Ovary (tissue), 9 donors: ENCODE results near the gene CRBN. TPM values are rescaled to one million over a fixed set of nuclear protein-coding genes. Genes with fewer than 3 reads are reported as not detected.

ENCODE experiments used
- DNase-seq, 5 donors: peaks; one replicate each; pipeline ENCODE4 v3.0.0-alpha.2; 2019 to 2020
- H3K27ac ChIP-seq, 2 donors: fragments of 200-600 bp; one replicate each; pipeline versions ENCODE4 v1.5.1 to v1.8.0; 2019 to 2022
- H3K27me3 ChIP-seq: fragments of 200-600 bp; one replicate; pipeline ENCODE4 v1.8.0; 2022
- H3K36me3 ChIP-seq: fragments of 200-600 bp; sonication (generic); one replicate; pipeline ENCODE4 v1.5.1; 2019
- H3K4me1 ChIP-seq: one replicate; pipeline ENCODE4 v1.8.1; 2013; ENCODE audit warnings: mild to moderate bottlenecking, moderate library complexity; ENCODE audit not compliant: insufficient read depth
- H3K4me3 ChIP-seq: fragments of 200-600 bp; sonication (generic); one replicate; pipeline ENCODE4 v1.5.1; 2017
- H3K9me3 ChIP-seq, 2 donors: fragments of 200-600 bp in 1 of 2; sonication (generic) in 1 of 2; one replicate each; pipeline versions ENCODE4 v1.5.1 to v1.8.1; 2013 to 2019; ENCODE audit warnings: mild to moderate bottlenecking in 1 of 2, moderate library complexity in 1 of 2
- CTCF ChIP-seq, 3 donors: fragments of 450-650 bp in 2 of 3; fragments of 200-600 bp in 1 of 3; IDR thresholded peaks; one replicate each; pipeline versions ENCODE4 v1.5.1 to v1.8.0; 2016 to 2022; ENCODE audit warnings: antibody characterized with exemption in 3 of 3, mild to moderate bottlenecking in 1 of 3
- EP300 ChIP-seq: sonication (generic); formaldehyde crosslinking; IDR thresholded peaks from one replicate; pipeline ENCODE4 v1.6.1; 2017; ENCODE audit warnings: antibody characterized with exemption
- POLR2A ChIP-seq: fragments of 450-650 bp; IDR thresholded peaks from one replicate; pipeline ENCODE4 v1.6.1; 2017; ENCODE audit warnings: antibody characterized with exemption, mild to moderate bottlenecking, moderate library complexity
- WGBS, 3 donors: extraction: QIAGEN DNeasy Blood & Tissue Kit in 1 of 3; methylation state at CpG; one replicate each; pipeline versions ENCODE4 v1.1.5 to v1.1.7; 2013 to 2017; 5-methylcytosine and 5-hydroxymethylcytosine counted together
- intact Hi-C, 4 donors: fragments of 100-400 bp; cut with DNase I; formaldehyde crosslinking; loops; one replicate each; pipeline versions ENCODE4 v1.11.0 to v1.15.1; 2022 to 2023
- polyA plus RNA-seq, 2 donors: library from polyadenylated mRNA; stranded (reverse); fragments of 200-250 nt in 1 of 2; fragments of 350-450 nt in 1 of 2; fragmentation: Illumina TruSeq in 1 of 2; extraction: RNeasy Lipid Tissue Mini Kit (QIAGEN cat#74804) in 1 of 2; gene quantifications; one replicate each; pipeline ENCODE4 v1.2.3, GENCODE V29; 2013 to 2014
- total RNA-seq, 7 donors: library from RNA; depleted of rRNA in 2 of 7; stranded (reverse); fragments of >200 nt in 2 of 7; fragmentation: NEBNext Ultra II Directional in 3 of 7; extraction: Animal tissue kit (Norgen Biotek cat#: 25700) in 3 of 7; gene quantifications; one replicate each; pipeline versions ENCODE4 v1.1.0 to v1.2.4, GENCODE V29; 2016 to 2023
- donor health status: DM: no; HTN: no; CAD: no; lungs with moderate emphysema.
- donor health status: DM: no; HTN: no; CAD: no.
- donor health status: Bipolar disorder and iron deficiency.
- donor health status: DM: yes; HTN: yes; CAD: no.
- donor health status: DM: no; HTN: no; CAD: no.
- donor health status: DM: yes; HTN: yes; CAD: no.

The CRBN gene
- total and polyA plus RNA-seq, 9 donors: 39.1 to 102 (median 54.8) TPM

DNA sequence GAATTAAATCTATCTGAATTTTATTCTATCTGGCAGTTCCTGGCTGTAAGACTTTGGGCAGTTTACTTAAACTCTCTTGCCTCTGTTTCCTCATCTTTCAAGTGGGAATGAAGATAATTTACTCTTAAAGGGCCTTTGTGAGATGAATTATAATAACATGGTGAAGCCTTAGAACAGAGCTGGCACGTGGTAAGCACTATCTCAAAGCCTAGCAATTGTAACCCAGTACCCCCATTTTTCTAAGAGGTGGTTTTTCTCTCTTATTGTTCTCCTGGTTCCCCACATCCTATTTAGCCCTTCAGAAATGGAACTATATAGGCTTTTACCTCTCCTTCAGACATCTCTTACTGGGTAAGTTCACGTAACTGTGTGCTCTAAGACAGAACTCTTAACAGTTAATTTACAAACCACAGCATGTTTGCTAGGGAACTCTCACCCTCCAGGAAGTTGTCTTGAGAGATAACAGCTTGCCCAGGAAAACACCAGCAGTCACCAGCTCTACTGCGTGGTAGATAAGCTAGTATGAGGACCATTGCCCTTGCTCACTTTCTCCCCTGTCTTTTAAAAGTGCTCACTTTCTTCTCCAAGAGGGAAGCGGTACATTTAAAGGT is 12.3 kb upstream of the CRBN start:
- Histone ChIP-seq H3K27me3 (no peaks in the 10 kb centered on the region), H3K4me1 (no peaks in the 10 kb centered on the region), H3K36me3 (no peaks in the 10 kb centered on the region), H3K27ac (no peak overlapping the region), H3K9me3 (no peaks in the 10 kb centered on the region), H3K4me3 (no peak overlapping the region)
- no peak for DNase-seq
- TF ChIP-seq EP300 (no peak), POLR2A (no peak), CTCF (IDR thresholded peaks at IDR 0.05) (no peak)
- WGBS, 3 donors: 18 to 26% (median 24%) methylated on average over 4 of the region's 4 CpGs
- intact Hi-C loops: loop anchor here in 1 of 4 donors (10.0 kb wide), 1 partner anchor 1103 kb away; no protein-coding TSS in a partner anchor

- intact Hi-C loops: loop anchor here in 1 of 4 donors (10.0 kb wide), 1 partner anchor 1105 kb away; no protein-coding TSS in a partner anchor
- Histone ChIP-seq H3K9me3 (no peaks in the 10 kb centered on the region), H3K36me3 (no peaks in the 10 kb centered on the region), H3K4me3 (no peak overlapping the region), H3K27ac (no peak overlapping the region), H3K4me1 (no peaks in the 10 kb centered on the region), H3K27me3 (no peaks in the 10 kb centered on the region)
- WGBS, 3 donors: 53 to 88% (median 84%) methylated on average over 1 of the region's 1 CpG
- TF ChIP-seq POLR2A (no peak), EP300 (no peak), CTCF (IDR thresholded peaks at IDR 0.05) (no peak)
- DNase-seq: no peak
These were observed 10.5 kb upstream of the CRBN start for GRCh38 chr3:3189961-3190360.

DNA sequence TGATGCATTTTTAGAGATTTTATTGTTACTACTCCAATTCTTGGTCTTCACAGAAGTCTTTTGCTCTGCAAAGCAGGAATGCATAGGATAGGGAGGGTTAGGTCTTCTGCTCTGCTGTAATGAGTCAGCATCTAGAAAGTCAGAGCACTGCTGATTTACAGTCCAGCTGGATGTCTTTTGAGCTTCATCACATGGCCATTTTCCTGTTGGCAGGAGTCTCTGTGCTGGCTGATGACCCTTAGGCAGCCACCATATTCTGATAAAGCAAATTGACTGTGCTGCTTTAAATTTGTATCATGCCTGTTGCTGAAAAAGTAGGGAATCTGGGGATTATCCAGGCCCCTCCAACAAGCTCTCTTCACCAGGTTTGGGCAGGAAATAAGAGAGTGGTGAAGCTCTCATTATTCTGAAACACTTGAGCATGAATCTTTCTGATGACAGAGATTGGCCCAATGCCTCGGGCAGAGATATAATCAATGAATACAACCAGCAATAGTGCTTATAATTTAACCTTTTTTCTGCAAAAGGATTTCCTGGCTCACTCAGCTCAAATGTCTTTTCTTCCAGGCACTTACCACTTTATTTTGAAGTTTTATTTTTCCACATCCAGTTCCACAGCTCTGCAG is 9.7 kb upstream of the CRBN start:
- intact Hi-C loops: no loop called here
- Histone ChIP-seq H3K4me3 (no peak overlapping the region), H3K9me3 (no peaks in the 10 kb centered on the region), H3K4me1 (no peaks in the 10 kb centered on the region), H3K36me3 (no peaks in the 10 kb centered on the region), H3K27me3 (no peaks in the 10 kb centered on the region), H3K27ac (no peak overlapping the region)
- DNase-seq: no peak
- TF ChIP-seq EP300: no peak
- no peak for TF ChIP-seq CTCF (IDR thresholded peaks at IDR 0.05)
- TF ChIP-seq POLR2A: no peak
- WGBS, 3 donors: 31 to 43% (median 39%) methylated on average over 1 of the region's 1 CpG

- no peak for DNase-seq
- WGBS, 3 donors: 46 to 54% (median 52%) methylated on average over 2 of the region's 2 CpGs
These were observed 5.4 kb upstream of the CRBN start for GRCh38 chr3:3184876-3185275.

More at GRCh38 chr3:3184876-3185275, 5.4 kb upstream of the CRBN start:
- Histone ChIP-seq H3K4me3 (no peak overlapping the region), H3K4me1 (no peaks in the 10 kb centered on the region), H3K9me3 (no peaks in the 10 kb centered on the region), H3K27ac (no peak overlapping the region), H3K36me3 (no peaks in the 10 kb centered on the region), H3K27me3 (no peaks in the 10 kb centered on the region)
- TF ChIP-seq EP300 (no peak), POLR2A (no peak), CTCF (IDR thresholded peaks at IDR 0.05) (no peak)
- intact Hi-C loops: no loop called here
